ENCODE results near the gene MYO5B. TPM values are rescaled to one million over a fixed set of nuclear protein-coding genes. Genes with fewer than 3 reads are reported as not detected.

The MYO5B gene
- polyA plus RNA-seq, 1 donor from 2014 or later = 0.42 TPM

GRCh38 chr18:49955263-49955662 is 239.7 kb downstream of the MYO5B start:
- Histone ChIP-seq H2AFZ (ENCODE audit: low read depth, low read length) (no peak overlapping the region), H4K20me1 (ENCODE audit: insufficient read depth) (no peaks in the 10 kb centered on the region), H3K27ac (ENCODE audit: low read length) (no peak overlapping the region), H3K9ac (ENCODE audit: low read length) (no peak overlapping the region), H3K9me2 (ENCODE audit: insufficient read depth, low read length) (no peaks in the 10 kb centered on the region), H3F3A (ENCODE audit: insufficient read depth, low read length, poor library complexity, severe bottlenecking) (no peaks in the 10 kb centered on the region), H3K4me2 (ENCODE audit: low read length) (no peak overlapping the region), H3K4me3 (ENCODE audit: low read length) (no peak overlapping the region), H3K9me3 (ENCODE audit: low read length) (no peaks in the 10 kb centered on the region), H3K79me2 (replicated peaks; ENCODE audit: insufficient read depth, low read length) (no peaks in the 10 kb centered on the region), H3K27me3 (ENCODE audit: insufficient read depth, low read depth, low read length) (no peaks in the 10 kb centered on the region), H3K36me3 (ENCODE audit: insufficient read depth, low read length) (no peaks in the 10 kb centered on the region)
- no peak for TF ChIP-seq POLR2AphosphoS5 (IDR thresholded peaks at IDR 0.05)

GRCh38 chr18:49953391-49953790 is 241.6 kb downstream of the MYO5B start:
- TF ChIP-seq EP300 (conservative IDR thresholded peaks at IDR 0.05; ENCODE audit: poor library complexity, severe bottlenecking) (no peak), SMC3 (conservative IDR thresholded peaks at IDR 0.05; ENCODE audit: poor library complexity) (no peak), RAD21 (conservative IDR thresholded peaks at IDR 0.05) (no peak), REST (IDR thresholded peaks at IDR 0.05; ENCODE audit: borderline replicate concordance) (no peak), CTCF (IDR thresholded peaks at IDR 0.05; ENCODE audit: poor library complexity, severe bottlenecking) (no peak), TAF1 (IDR thresholded peaks at IDR 0.05; ENCODE audit: low read depth) (no peak), MXI1 (conservative IDR thresholded peaks at IDR 0.05; ENCODE audit: poor library complexity, severe bottlenecking) (no peak)
- H3K36me3 ChIP-seq (ENCODE audit: insufficient read depth, low read length) = no peaks in the 10 kb centered on the region
- H3K4me3 ChIP-seq (ENCODE audit: low read length) = no peak overlapping the region
- H3K9me2 ChIP-seq (ENCODE audit: insufficient read depth, low read length) = no peaks in the 10 kb centered on the region
- no peak overlapping the region for H2AFZ ChIP-seq (ENCODE audit: low read depth, low read length)
- no peaks in the 10 kb centered on the region for H3F3A ChIP-seq (ENCODE audit: insufficient read depth, low read length, poor library complexity, severe bottlenecking)
- no peaks in the 10 kb centered on the region for H4K20me1 ChIP-seq (ENCODE audit: insufficient read depth)
- no peaks in the 10 kb centered on the region for H3K9me3 ChIP-seq (ENCODE audit: low read length)
- no peaks in the 10 kb centered on the region for H3K27me3 ChIP-seq (ENCODE audit: insufficient read depth, low read depth, low read length)
- no peak overlapping the region for H3K27ac ChIP-seq (ENCODE audit: low read length)
- no peaks in the 10 kb centered on the region for H3K79me2 ChIP-seq (replicated peaks; ENCODE audit: insufficient read depth, low read length)
- no peak overlapping the region for H3K9ac ChIP-seq (ENCODE audit: low read length)
- no peak overlapping the region for H3K4me2 ChIP-seq (ENCODE audit: low read length)

GRCh38 chr18:49949951-49950395 is 245.0 kb downstream of the MYO5B start:
- no peaks in the 10 kb centered on the region for H3K79me2 ChIP-seq (replicated peaks; ENCODE audit: insufficient read depth, low read length)
- H2AFZ ChIP-seq (ENCODE audit: low read depth, low read length) = no peak overlapping the region
- H3F3A ChIP-seq (ENCODE audit: insufficient read depth, low read length, poor library complexity, severe bottlenecking) = no peaks in the 10 kb centered on the region
- H3K9me3 ChIP-seq (ENCODE audit: low read length) = no peaks in the 10 kb centered on the region
- H3K27me3 ChIP-seq (ENCODE audit: insufficient read depth, low read depth, low read length) = no peaks in the 10 kb centered on the region
- no peaks in the 10 kb centered on the region for H4K20me1 ChIP-seq (ENCODE audit: insufficient read depth)
- H3K4me2 ChIP-seq (ENCODE audit: low read length) = no peak overlapping the region
- no peak overlapping the region for H3K4me3 ChIP-seq (ENCODE audit: low read length)
- H3K27ac ChIP-seq (ENCODE audit: low read length) = no peak overlapping the region
- no peak for TF ChIP-seq SMC3 (conservative IDR thresholded peaks at IDR 0.05; ENCODE audit: poor library complexity)
- no peak for TF ChIP-seq EP300 (conservative IDR thresholded peaks at IDR 0.05; ENCODE audit: poor library complexity, severe bottlenecking)
- no peak for TF ChIP-seq TAF1 (IDR thresholded peaks at IDR 0.05; ENCODE audit: low read depth)
- TF ChIP-seq REST (IDR thresholded peaks at IDR 0.05; ENCODE audit: borderline replicate concordance) = no peak
- no peak for TF ChIP-seq CTCF (IDR thresholded peaks at IDR 0.05; ENCODE audit: poor library complexity, severe bottlenecking)
- TF ChIP-seq POLR2AphosphoS5 (IDR thresholded peaks at IDR 0.05) = no peak
- no peak for TF ChIP-seq RAD21 (conservative IDR thresholded peaks at IDR 0.05)
- no peak for TF ChIP-seq MXI1 (conservative IDR thresholded peaks at IDR 0.05; ENCODE audit: poor library complexity, severe bottlenecking)
- TF ChIP-seq EZH2 (IDR thresholded peaks at IDR 0.05; ENCODE audit: borderline replicate concordance, insufficient read depth, low read length, poor library complexity, severe bottlenecking) = no peak
- no peaks in the 10 kb centered on the region for H3K9me2 ChIP-seq (ENCODE audit: insufficient read depth, low read length)
- no peak overlapping the region for H3K9ac ChIP-seq (ENCODE audit: low read length)
- no peaks in the 10 kb centered on the region for H3K36me3 ChIP-seq (ENCODE audit: insufficient read depth, low read length)
